GM15510 (cell line): ENCODE results near the gene ADGB.

Experiments
- POLR2A ChIP-seq: IDR thresholded peaks from 3 replicates; pipeline ENCODE4 v1.6.1; 2011; ENCODE audit warnings: borderline replicate concordance; ENCODE audit not compliant: insufficient read length; ENCODE audit errors: extremely low read depth

The ADGB gene

DNA sequence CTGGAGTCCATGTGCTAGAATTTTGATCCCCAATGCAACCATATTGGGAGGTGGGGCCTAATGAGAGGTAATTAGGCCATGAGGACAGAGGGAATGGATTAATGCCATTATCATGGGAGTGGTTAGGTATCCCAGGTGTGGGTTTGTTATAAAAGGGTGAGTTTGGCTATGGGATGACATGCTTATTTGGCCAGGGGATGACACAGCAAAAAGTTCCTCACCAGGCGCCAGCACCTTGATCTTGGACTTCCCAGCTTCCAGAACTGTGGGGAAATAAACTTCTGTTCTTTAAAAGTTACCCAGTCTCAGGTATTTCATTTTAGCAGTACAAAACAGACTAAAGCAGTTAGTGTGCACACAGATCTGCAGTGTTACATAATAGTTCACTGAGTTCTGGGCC, 84.1 kb downstream of the ADGB start:
- no peak for TF ChIP-seq POLR2A

DNA sequence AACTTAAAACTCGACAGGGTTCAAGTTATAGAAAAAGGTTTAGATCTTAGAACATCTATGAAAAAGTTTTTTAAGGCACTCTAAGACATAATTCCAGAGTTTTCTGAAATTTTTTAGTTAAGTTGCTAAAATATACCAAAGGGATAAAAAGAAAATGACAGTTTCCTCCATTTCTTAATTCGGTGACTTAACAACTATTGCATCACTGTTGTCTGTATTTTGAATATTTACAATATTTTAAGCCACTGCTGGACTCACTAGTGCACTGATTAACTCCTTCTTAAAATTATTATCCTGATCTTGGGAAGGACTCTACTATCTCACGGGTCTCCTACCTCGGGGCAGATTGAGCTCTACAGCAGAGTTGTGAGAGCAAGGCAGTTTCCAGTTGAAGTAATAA, 91.0 kb downstream of the ADGB start:
- TF ChIP-seq POLR2A, result no peak

DNA sequence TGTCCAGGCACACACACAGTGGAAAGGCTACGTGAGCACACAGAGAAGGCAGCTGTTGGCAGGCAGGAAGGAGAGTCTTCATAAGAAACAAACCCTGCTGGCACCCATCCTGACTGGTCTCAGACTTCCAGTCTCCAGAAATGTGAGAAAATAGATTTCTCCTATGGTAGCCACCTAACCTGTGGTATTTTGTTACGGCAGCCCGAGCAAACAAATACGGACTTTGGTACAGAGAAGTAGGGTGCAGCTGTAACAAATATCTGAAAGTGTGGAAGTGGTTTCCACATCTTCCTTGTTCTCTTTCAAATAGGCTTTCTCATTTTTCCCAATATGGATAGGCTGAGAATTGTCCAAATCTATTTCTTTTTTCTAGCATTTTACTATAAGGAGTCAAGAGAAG, 94.6 kb downstream of the ADGB start:
- TF ChIP-seq POLR2A, result no peak

DNA sequence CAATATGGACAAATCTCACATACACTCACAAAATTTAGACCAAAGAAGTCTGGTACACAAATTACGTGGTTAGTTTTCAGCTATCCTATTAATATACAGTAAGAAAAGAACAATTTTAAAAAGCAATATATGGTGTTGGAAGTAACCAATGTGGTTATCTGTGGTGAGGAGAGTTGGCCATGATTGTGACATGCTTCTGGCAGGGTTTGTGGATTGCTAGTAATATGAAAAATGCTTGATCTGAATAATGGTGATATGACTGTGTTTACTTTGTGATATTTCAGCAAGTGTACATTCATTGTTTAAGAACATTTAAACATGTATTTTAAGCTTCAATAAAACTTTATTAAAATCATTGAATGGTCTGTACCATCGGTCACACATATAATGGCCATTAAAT, 99.1 kb downstream of the ADGB start:
- TF ChIP-seq POLR2A, result no peak

DNA sequence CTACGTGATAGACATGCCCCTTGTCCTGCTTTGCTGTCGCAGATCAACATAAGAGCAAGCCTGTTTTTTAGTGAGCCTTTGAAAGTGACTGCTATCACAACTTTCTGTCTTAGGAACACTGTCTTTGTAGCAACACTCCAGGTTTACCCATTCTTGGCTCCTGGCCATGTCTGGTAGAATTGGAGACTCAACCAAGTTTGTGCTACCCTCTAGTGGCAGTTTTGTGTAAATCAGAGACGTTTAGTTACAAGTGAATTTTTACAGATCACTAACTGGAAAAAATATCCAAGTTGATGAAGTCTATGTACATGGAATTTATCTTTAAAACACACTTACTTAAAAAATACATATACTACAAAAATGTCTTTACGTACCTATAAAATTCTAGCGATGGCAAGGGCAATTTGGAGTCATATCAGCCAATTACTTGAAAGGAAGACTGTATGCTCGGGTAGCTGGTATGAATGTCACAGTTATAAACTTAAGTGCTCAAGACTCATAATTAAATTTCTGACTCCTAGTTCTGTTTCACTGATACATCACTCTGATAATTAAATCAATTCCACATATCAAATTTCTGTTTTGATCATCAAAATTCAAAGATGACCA, 101.4 kb downstream of the ADGB start:
- no peak for TF ChIP-seq POLR2A

DNA sequence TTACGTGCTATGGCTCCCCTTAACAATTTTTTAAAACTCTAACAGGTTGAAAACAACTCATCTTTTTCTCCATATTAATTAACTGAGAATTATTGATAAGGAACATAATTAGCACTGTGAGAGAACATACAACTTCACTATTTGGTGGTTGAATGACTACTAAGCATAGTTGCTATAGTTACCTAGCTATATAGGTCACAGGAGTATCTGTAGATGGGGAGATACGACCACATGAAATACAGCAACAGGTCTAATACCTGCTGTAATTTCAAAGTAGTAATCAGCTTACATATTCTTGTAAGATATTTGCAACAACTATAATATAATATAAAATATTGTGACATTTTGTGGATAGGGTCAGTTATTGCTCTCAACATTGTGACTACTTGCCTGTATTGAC, 102.9 kb downstream of the ADGB start:
- no peak for TF ChIP-seq POLR2A

DNA sequence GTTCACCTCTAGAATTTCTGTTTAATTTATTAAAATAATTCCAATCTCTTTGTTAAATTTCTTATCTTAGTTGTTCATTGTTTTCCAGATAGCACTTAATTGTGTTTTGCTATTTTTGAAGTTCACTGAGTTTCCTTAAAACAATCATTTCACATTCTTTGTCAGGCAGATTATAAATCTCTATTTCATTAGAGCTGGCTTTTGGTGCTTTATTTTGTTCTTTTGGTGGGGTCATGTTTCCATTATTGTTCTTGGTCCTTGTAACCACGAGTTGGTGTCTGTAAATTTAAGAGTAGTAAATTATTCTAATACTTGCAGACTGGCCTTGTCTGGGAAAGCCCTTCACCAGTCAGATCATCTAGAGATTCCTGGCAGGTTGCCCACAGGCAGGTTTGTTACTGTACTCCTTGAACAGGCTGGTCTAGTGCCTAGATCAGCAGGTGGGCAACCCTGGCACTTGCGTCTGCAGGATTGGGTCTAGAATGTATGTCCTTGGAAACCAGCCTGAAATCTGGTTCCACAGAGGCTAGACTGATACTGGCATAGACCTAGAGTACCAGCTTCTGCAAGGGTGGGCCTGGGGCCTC, 110.4 kb downstream of the ADGB start:
- TF ChIP-seq POLR2A, result no peak

DNA sequence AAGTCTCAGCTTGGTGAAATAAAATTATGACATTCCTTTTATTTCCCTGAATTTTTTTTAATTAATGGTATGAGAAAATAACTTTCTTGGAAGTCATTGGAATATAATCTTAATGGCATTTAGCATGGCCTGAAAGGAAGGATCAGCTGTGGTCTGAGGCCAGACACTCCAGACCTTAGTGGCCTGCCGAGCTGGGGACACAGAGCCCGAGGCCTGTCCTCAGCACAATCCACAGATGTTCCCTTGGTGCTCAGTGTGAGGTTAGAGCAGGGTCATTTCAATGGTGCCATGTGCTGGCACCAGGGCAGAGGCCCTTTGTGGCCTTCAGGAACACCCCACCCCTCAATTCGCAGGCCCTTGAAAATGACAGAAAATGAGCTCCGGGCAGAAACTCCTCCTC, 120.6 kb downstream of the ADGB start:
- TF ChIP-seq POLR2A, result no peak

DNA sequence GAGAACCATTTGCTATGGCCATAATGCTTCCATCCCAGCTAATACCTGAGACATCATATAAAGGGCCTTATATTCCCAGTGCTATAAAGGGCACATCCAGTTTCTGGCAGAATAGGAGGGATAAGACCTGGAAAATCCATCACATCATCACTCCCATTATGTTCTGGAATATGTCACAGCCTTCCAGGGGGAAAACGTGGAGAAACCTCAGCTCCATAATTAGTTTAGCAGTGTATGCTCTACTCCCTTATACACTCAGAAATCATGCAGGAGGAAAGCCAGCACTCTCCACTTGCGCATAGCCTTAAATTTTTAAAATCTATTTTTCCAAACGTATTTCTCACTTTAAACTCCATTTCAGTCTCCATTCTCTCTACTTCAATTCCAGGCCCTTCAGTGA, 140.9 kb downstream of the ADGB start:
- no peak for TF ChIP-seq POLR2A

DNA sequence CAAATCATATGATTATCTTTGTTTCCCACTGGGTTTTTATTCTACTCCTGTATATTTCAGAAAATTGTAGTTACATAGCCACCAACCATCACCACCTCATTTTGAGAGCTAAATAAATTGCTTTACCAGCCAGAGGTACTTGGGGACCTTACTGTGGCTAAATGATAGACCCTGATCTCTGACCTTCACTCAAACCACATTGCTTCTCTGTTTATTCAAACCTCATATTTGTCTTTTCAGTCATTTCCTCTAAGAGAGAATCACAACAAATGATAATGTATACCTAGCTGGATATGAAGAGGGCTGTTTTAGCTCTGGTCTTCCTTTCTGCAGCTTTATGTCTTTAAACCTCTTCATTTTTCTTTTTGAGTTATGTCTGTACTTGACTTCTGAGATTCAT, 142.8 kb downstream of the ADGB start:
- no peak for TF ChIP-seq POLR2A

DNA sequence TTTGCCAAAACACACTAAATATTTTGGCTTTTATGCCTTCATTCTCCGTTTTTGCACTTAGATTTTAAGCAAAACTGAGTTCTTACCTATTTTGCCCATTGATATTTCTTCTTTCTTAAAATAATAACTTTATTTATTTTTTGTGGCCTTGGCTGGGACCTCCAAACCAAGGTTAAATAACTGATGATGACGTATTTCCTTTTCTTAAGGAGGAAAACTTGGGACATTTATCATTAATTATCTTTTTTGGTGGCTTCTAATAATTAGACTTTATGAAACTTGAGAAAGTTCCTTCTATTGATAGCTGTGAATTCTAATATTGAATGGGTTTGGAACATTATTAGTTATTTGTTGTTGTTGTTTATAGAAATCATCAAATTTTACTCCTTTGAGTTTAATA, 154.5 kb downstream of the ADGB start:
- TF ChIP-seq POLR2A, result no peak

DNA sequence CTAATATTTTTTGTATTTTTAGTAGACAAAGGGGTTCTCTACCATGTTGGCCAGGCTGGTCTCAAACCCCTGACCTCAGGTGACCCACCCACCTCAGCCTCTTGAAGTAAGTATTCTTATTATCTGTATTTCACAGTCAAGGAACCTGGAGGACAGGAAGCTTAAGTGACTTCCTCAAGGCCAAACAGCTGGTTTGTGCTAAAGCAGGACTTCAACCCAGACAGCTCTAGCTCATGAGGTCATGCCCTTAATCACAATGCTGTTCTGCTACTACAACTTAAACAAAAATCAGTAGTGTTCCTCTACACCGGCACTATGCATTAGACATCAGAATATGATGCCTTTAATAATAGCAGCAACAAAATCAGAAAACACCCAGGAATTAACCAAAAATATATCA, 168.9 kb downstream of the ADGB start:
- no peak for TF ChIP-seq POLR2A

DNA sequence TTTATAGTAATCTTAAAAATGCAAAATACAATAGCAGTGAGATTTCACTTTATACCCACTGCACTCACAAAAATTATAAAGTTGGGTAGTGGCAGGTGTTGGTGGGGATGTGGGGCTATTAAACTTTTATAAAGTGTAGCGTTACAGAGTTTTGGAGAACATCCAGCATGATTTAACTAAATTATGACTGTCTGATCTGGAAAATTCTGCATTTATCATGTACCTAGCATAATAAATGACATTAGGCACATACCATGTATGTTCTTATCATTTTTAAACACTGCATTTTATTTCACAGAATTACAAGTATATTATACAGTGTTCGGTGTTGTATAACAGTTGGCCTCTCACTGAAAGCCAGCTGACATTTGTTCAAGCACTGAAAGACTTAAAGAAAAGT, 169.9 kb downstream of the ADGB start:
- TF ChIP-seq POLR2A, result no peak

DNA sequence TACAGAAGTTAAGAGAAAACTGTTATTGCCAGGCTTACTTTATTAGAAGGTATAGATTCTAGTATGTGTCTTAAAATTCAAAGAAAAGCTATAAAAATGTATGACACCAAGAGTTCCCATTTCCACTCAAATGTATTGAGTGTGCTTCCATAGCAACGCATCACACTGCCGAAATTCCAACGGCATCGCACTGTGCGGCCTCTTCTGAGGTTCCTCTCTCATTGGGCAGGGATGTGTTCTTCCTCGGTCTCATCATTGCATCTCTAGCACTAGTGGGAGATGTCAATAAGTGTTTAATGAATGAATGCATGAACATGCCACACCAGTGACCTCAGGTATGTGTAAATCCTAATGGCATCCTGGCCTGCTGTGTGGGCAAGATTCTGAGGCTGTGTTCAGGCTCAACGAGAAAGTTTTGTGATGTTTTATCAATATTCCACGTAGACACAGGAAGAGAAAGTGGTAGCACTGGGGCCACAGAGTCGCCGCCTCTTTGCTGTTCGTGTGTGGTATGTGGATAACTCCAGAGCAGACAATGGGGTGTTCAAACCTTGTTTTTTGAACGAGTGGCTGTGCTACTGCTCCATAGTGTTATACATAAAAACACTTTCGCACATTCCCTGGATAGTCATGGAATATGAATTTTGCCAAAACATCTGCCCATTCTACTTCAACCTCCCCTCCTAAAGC, 171.6 kb downstream of the ADGB start:
- TF ChIP-seq POLR2A, result no peak

DNA sequence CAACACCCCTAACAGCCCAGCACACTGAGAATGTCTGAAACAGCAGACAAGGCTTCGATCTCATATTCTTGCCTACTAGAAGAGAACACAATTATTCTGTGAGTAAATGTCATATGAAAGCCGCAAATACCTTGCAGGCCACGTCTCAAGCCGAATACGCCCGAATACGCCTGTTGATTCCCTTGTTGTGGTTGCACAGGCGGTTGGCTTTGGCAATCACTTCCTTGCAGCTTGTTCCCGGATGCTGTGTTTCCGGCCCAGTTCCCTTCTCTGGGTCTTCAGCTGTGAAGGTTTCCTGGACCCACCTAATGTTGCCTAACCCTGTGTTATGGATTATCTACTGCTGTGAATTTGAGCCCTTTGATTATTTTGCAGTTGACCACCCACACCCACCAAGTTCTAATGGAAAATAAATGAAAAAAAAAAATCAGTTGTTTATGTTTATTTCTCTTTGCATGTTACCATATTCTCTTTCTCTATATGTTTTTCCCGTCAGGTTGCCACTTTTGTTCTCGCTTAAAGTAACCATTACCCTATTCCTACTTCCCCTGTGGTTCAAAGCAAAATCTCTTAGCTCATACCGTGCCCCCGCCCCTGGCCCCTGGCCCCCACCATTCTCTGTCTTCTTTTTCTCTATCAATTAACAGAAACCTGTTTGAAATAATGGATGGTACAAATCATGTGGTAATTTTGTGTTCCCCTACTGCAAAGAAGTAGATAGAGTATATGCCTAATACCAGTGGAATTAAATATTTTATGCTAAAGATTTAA, 172.4 kb downstream of the ADGB start:
- TF ChIP-seq POLR2A, result no peak
